Measurements from ENCODE around the gene AGBL1. TPM values are rescaled to one million over a fixed set of nuclear protein-coding genes. Genes with fewer than 3 reads are reported as not detected.
A peak's percentile ranks its signal among the peaks of the same experiment; 100 is the strongest.
"Not testable (repeated sequence)": the region's sequence is repeated elsewhere in the genome, so short reads cannot be mapped to it uniquely, and the experiment has no call there.

Gene AGBL1
- total RNA-seq, 2 donors from 2014 or later, result not detected

GRCh38 chr15:86066174-86066834 is 13.4 kb upstream of the AGBL1 start:
- Mint-ChIP-seq H3K27ac (no peak overlapping the region), H3K36me3 (peaks cover 0 to 5% of the 10 kb centered on the region in 2 donors), H3K9me3 (peaks cover 4 to 6% of the 10 kb centered on the region in 2 donors)
- DNase-seq (ENCODE audit: low spot score in 2 of 2) (no peak), ATAC-seq (no peak)

- DNase-seq (ENCODE audit: low spot score in 2 of 2), result no peak
- H3K9me3 Mint-ChIP-seq, result no peaks in the 10 kb centered on the region
- H3K27ac Mint-ChIP-seq, result no peak overlapping the region
These were observed 6.4 kb upstream of the AGBL1 start for GRCh38 chr15:86073281-86073680.

DNA sequence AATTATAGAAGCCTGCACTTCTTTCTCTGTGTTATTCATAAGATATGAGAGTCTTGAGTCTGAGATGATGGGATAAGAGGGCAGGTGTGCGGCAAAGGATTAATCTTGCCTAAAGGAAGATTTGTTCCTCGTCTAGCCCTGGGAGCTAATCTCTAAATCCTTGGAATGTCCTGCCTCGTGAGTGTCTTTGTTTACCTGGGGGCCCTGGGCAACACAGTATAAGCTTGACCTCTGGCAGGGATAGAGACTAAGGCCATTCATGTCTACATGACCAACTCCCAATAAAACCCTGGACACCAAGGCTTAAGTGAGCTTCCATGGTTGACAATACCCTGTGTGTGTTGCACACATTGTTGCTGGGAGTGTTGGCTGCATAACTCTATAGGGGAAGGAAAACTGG is 3.2 kb upstream of the AGBL1 start:
- Mint-ChIP-seq H3K36me3 (no peaks in the 10 kb centered on the region), H3K27ac (no peak overlapping the region), H3K9me3 (no peaks in the 10 kb centered on the region)
- DNase-seq (ENCODE audit: low spot score in 2 of 2) (no peak), ATAC-seq (no peak)

More at GRCh38 chr15:86073281-86073680, 6.4 kb upstream of the AGBL1 start:
- no peak for ATAC-seq
- H3K36me3 Mint-ChIP-seq, result no peaks in the 10 kb centered on the region

DNA sequence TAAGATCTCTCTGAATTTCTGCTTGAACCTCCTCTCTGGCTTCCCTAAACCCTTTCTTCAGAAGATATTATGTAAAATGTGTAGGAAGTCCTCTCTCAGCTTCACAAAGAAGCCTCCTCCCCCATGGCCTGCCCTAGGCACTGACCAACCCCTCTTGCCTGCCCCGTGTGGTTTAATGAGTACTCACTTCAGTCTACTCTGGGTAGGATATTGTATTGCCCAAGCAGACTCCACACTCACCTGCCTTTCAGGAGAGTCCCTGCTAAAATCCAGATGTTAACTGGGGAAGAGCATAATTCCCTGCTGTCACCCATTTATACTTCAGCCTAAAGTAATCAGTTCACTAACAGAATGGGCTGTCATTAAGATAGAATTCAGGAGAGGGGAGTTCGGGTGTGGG is 2.6 kb upstream of the AGBL1 start:
- Mint-ChIP-seq H3K36me3 (no peaks in the 10 kb centered on the region), H3K27ac (no peak overlapping the region), H3K9me3 (no peaks in the 10 kb centered on the region)
- DNase-seq (ENCODE audit: low spot score in 2 of 2) (no peak), ATAC-seq (no peak)

- no peaks in the 10 kb centered on the region for H3K36me3 Mint-ChIP-seq
- no peak overlapping the region for H3K27ac Mint-ChIP-seq
- no peaks in the 10 kb centered on the region for H3K9me3 Mint-ChIP-seq
- DNase-seq (ENCODE audit: low spot score in 2 of 2) (no peak), ATAC-seq (no peak)
These were observed 631 bp downstream of the AGBL1 start for GRCh38 chr15:86080302-86080701.

DNA sequence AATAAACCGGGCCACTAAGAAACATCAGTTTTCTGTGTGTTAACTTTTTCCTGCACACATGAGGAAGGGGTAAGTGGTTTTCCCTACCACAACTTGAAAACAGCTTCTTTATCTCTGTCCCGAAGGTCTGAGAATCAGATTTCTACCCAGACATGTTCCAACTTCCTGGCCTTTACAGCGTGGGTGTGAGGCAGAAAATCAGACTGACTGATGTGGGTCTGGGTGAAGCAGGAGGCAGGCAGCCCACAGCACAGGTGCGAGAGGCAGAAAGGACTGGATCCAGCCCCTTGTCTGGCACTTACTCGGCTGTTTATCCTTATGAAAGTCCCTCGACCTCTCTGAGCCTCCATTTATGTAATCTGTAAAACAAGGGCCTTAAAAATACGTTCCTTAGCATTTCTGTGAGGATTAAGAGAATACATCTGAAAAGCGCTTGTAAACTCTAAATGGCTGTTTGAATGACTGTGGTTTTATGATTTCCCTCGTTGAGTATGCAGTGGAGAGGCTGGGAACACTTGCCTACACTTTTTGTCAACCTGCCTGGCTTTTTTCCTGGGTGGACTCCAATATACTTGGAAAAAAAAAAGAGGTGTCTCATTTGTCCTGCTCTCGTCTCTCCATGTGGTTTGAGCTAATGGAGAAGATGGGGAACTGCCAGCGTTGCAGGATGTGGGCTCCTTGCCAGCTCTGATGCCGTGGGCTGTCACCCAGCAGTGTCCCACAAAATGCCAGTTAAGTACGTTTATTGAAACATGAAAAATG is 3.1 kb downstream of the AGBL1 start:
- H3K9me3 Mint-ChIP-seq, result no peaks in the 10 kb centered on the region
- ATAC-seq, result peak; percentile 54 to 72
- H3K36me3 Mint-ChIP-seq, result no peaks in the 10 kb centered on the region
- H3K27ac Mint-ChIP-seq, result no peak overlapping the region
- peak in 1 of 2 donors; percentile 16 for DNase-seq (ENCODE audit: low spot score in 2 of 2)

GRCh38 chr15:86087808-86088207 is 8.1 kb downstream of the AGBL1 start:
- Mint-ChIP-seq H3K36me3 (no peaks in the 10 kb centered on the region), H3K9me3 (no peaks in the 10 kb centered on the region), H3K27ac (no peak overlapping the region)
- ATAC-seq (no peak), DNase-seq (ENCODE audit: low spot score in 2 of 2) (no peak)

GRCh38 chr15:86089422-86089821 is 9.8 kb downstream of the AGBL1 start:
- no peaks in the 10 kb centered on the region for H3K36me3 Mint-ChIP-seq
- ATAC-seq (no peak), DNase-seq (ENCODE audit: low spot score in 2 of 2) (no peak)
- no peaks in the 10 kb centered on the region for H3K9me3 Mint-ChIP-seq
- no peak overlapping the region for H3K27ac Mint-ChIP-seq

- Mint-ChIP-seq H3K36me3 (peaks cover 0 to 14% of the 10 kb centered on the region in 2 donors), H3K27ac (no peak overlapping the region), H3K9me3 (peaks cover 9 to 13% of the 10 kb centered on the region in 2 donors)
- peak in 1 of 2 donors; percentile 53 for ATAC-seq
- DNase-seq (ENCODE audit: low spot score in 2 of 2), result no peak
These were observed 22.1 kb downstream of the AGBL1 start for GRCh38 chr15:86101818-86102217.

DNA sequence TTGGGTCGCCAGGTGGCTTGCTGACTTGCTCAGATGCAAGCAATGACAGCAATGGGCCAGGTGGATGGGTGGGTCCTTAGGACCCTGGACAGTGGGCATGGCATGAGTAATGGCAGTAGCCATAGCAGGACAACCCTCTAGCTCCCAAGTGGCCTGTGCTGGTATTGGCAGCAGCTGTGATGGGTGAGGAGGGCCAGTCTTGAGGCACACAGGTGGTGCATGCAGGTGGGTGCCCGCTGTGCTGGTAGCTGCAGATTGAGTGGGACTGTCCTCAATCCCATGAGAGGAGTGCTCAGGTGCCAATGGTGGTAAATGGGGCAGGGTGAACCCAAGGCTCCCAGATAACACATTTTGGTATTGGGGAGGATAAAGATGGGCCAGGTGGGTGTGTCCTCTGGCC is 24.2 kb downstream of the AGBL1 start:
- Mint-ChIP-seq H3K36me3 (peaks cover 0 to 14% of the 10 kb centered on the region in 2 donors), H3K9me3 (peaks cover 9 to 13% of the 10 kb centered on the region in 2 donors)
- ATAC-seq, result no peak

GRCh38 chr15:86106306-86106705 is 26.6 kb downstream of the AGBL1 start:
- ATAC-seq (no peak), DNase-seq (ENCODE audit: low spot score in 2 of 2) (no peak)
- Mint-ChIP-seq H3K27ac (no peak overlapping the region), H3K36me3 (peaks cover 0 to 14% of the 10 kb centered on the region in 2 donors), H3K9me3 (peaks cover 9 to 13% of the 10 kb centered on the region in 2 donors)

More for the DNA sequence above, 24.2 kb downstream of the AGBL1 start:
- DNase-seq (ENCODE audit: low spot score in 2 of 2), result no peak
- H3K27ac Mint-ChIP-seq, result no peak overlapping the region

- no peak for DNase-seq (ENCODE audit: low spot score in 2 of 2)
- Mint-ChIP-seq H3K27ac (no peak overlapping the region), H3K36me3 (no peaks in the 10 kb centered on the region), H3K9me3 (no peaks in the 10 kb centered on the region)
- ATAC-seq, result no peak
These were observed 35.6 kb downstream of the AGBL1 start for GRCh38 chr15:86115145-86115801.

GRCh38 chr15:86121568-86122225 is 42.0 kb downstream of the AGBL1 start:
- Mint-ChIP-seq H3K9me3 (no peaks in the 10 kb centered on the region), H3K27ac (no peak overlapping the region), H3K36me3 (no peaks in the 10 kb centered on the region)
- DNase-seq (ENCODE audit: low spot score in 2 of 2), result no peak
- ATAC-seq, result no peak

- not testable (repeated sequence) for ATAC-seq; H3K36me3 Mint-ChIP-seq; H3K27ac Mint-ChIP-seq; DNase-seq (ENCODE audit: low spot score in 2 of 2); H3K9me3 Mint-ChIP-seq
These were observed 43.2 kb downstream of the AGBL1 start for GRCh38 chr15:86122691-86123391.

GRCh38 chr15:86125775-86126174 is 46.1 kb downstream of the AGBL1 start:
- H3K9me3 Mint-ChIP-seq, result peaks cover 3% of the 10 kb centered on the region in 2 donors
- H3K36me3 Mint-ChIP-seq, result no peaks in the 10 kb centered on the region
- DNase-seq (ENCODE audit: low spot score in 2 of 2), result no peak
- no peak overlapping the region for H3K27ac Mint-ChIP-seq
- no peak for ATAC-seq

DNA sequence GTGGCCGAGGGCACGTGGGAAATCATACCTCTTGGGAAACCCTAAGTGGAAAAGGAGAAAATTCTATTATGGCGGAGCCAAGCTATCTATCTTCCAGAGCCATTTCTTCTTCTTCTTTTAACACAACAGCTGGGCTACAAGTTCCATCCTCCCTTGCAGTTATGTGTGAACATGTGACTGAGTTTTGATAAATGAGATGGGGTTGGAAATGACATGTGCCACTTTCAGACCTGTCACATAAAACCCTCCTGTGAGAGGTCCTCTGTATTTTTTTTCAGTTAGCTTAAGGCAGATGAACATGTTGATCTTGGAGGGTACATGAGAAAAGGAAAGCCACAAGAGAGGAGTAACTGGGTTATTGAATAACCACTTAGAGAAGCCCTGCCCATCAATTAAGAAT is 47.9 kb downstream of the AGBL1 start:
- H3K36me3 Mint-ChIP-seq, result no peaks in the 10 kb centered on the region
- no peak overlapping the region for H3K27ac Mint-ChIP-seq
- ATAC-seq (no peak), DNase-seq (ENCODE audit: low spot score in 2 of 2) (no peak)
- H3K9me3 Mint-ChIP-seq, result peaks cover 3% of the 10 kb centered on the region in 2 donors
